ENCODE data around the gene DIMT1. TPM values are rescaled to one million over a fixed set of nuclear protein-coding genes. Genes with fewer than 3 reads are reported as not detected.

DIMT1 gene
- total RNA-seq, result 14.9 and 17.5 TPM in 2 replicates

GRCh38 chr5:62403411-62404250, at the start of gene DIMT1:
DIMT1 (minus strand) TSS chr5:62403905; CDS start chr5:62403772, 133 bp downstream.

GRCh38 chr5:62412549-62413329, 9.0 kb upstream of the DIMT1 start, which contains the start of gene IPO11:
IPO11 (plus strand) TSS chr5:62412763; CDS start chr5:62437280, 24,517 bp downstream.

Other genes starting within 250 kb of the DIMT1 start
- 32.6 and 42.0 TPM in 2 replicates for gene KIF2A, start 97.7 kb downstream of the DIMT1 start, total RNA-seq
- gene IPO11, start 8.9 kb upstream of the DIMT1 start, total RNA-seq, result 22.7 and 24.9 TPM in 2 replicates
- gene LRRC70, start 174.9 kb upstream of the DIMT1 start, total RNA-seq, result 0.26 and 0.79 TPM in 2 replicates

Data from bronchial smooth muscle cell (primary cell).